ENCODE data around the gene ARHGEF10L.

Gene ARHGEF10L

DNA sequence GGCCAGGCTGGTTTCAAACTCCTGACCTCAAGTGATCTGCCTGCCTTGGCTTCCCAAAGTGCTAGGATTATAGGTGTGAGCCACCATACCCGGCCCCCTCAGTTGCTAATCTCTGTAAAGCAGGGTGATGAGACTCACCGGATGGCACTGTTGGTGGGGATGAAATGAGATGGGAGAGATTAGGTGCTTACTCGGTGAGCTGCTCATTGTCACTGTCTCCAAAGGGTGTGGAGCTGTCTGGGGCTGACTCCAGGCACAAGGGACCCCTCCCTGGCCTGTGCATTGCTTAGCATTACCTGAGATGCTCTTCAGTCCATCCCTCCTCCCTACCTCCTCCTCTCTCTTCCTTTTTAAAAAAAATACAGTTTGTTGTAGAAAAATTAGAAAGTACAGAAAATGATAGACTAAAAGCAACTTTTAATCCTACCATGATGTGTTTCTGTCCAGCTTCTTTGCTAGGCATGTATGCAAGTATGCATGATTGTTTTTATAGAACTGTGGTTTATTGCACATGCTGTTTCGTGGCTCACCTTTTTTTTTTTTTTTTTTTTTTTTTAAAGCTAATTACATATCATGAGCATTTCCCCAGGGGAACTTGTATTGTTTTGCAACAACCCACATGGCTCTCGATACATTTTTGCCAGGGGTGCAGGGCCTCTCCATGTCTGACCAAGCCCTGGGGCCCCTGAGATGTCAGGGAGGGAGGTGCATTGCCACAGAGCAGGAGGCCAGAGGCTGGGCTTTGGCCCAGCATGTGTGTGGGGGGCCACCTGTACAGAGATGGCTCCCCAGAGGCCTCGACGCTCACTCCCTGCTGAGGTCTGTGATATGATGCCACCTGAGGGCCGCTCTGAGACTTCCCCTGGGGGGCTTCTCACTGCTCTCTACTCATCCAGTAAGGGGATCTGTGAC, 55.4 kb downstream of the ARHGEF10L start:
- no peak overlapping the region for H3K4me3 ChIP-seq (ENCODE audit: low read depth, low read length)
- TF ChIP-seq, protein P1, sequence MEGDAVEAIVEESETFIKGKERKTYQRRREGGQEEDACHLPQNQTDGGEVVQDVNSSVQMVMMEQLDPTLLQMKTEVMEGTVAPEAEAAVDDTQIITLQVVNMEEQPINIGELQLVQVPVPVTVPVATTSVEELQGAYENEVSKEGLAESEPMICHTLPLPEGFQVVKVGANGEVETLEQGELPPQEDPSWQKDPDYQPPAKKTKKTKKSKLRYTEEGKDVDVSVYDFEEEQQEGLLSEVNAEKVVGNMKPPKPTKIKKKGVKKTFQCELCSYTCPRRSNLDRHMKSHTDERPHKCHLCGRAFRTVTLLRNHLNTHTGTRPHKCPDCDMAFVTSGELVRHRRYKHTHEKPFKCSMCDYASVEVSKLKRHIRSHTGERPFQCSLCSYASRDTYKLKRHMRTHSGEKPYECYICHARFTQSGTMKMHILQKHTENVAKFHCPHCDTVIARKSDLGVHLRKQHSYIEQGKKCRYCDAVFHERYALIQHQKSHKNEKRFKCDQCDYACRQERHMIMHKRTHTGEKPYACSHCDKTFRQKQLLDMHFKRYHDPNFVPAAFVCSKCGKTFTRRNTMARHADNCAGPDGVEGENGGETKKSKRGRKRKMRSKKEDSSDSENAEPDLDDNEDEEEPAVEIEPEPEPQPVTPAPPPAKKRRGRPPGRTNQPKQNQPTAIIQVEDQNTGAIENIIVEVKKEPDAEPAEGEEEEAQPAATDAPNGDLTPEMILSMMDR (conservative IDR thresholded peaks at IDR 0.05; ENCODE audit: low read depth, low read length), result no peak
- peak; percentile 59 for DNase-seq (ENCODE audit: low read depth)

DNA sequence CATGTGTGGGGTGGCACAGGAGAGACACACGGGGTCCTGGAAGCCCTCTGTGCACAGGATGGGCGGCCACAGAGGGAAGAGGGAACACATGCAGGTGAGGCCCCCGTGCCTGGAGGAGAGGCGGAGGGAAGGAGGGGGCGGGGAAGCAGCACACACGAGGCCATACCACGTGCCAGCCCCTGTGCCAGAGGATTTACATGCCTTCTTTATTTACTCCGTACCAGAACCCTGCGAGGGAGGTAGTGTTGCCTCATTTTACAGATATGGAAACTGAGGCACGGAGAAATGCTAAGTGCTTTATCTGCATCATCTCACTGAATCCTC, 56.1 kb downstream of the ARHGEF10L start:
- no peak for DNase-seq (ENCODE audit: low read depth)

DNA sequence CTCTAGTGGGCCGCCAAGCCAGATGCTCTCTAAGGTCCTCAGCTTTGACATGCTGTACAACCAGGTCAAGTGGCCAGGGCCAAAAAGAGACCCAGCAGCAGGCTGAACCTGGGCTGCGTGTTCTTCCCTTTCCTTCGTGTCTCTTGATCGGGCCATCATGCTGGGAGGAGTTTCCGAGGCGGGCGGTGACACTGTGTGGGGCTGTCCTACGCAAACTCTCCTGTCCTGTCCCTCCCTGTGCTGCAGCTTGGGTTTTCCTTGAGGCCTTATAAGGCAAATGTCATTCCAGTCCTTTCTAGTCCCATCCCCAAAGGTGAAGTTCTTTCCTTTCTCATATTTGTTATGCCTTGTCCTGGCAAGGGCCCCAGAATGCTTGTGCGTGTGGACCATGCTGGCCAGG, 56.7 kb downstream of the ARHGEF10L start:
- no peak for DNase-seq (ENCODE audit: low read depth)
- no peak overlapping the region for H3K4me3 ChIP-seq (ENCODE audit: low read depth, low read length)
- TF ChIP-seq, protein P1 (conservative IDR thresholded peaks at IDR 0.05; ENCODE audit: low read depth, low read length), result no peak

More for the DNA sequence above, 56.1 kb downstream of the ARHGEF10L start:
- TF ChIP-seq, protein P1 (conservative IDR thresholded peaks at IDR 0.05; ENCODE audit: low read depth, low read length), result no peak
- H3K4me3 ChIP-seq (ENCODE audit: low read depth, low read length), result no peak overlapping the region

DNA sequence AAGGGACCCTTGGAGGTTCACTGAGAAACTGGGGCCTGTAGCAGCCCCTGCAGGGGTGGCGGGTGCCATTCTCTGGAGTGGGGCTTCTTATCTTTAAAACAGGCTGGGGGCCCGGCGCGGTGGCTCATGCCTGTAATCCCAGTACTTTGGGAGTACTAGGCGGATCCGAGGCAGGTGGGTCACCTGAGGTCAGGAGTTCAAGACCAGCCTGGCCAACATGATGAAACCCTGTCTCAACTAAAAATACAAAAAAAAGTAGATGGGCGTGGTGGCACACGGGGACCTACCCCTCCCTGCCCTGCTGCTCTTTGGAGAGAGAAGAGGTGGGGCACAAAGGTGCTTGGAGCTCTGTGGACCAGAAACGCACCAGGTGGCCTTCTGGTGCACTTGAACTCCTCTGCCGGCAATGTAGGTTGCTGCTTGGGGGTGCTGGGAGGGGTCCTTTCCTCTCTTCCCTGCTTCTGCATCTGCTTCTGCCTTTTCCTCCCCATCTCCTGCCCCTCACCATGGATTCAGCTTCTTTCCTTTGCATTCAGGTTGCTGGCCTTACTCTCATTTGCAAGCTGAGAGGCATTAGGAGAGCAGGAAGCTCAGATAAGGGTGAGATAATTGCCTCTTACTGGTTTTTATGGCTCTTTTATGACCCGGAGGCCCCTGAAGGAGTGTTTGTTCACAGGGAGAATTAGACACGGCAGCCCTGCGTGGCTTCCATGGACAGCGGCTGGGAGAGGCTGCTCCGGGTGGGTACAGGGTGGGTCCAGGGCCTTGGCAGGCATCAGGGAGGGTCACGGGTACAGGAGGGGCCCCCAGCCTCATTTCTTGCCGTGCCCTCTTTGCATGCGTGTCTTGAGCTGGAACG, 57.4 kb downstream of the ARHGEF10L start:
- TF ChIP-seq, protein P1 (conservative IDR thresholded peaks at IDR 0.05; ENCODE audit: low read depth, low read length), result no peak
- DNase-seq (ENCODE audit: low read depth), result no peak

DNA sequence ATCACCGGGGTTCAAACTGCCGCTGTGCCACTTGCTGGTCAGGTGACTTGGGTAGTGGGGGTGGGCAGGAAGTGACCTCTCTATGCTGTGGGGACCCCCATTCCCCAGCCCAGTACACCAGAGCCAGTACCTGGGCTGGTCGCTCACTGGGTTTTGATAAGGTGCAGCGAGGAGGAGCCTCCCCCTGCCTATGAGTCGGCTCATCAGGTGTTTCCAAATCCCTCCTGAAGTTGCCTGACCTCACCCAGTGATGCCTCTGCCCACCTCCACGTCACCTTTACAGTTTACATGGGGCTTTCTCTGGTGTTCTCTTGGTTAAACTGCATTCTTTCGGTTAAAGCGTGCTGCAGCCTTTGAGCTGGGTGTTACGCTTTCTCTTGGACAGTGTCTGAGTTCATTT, 58.2 kb downstream of the ARHGEF10L start:
- TF ChIP-seq, protein P1 (conservative IDR thresholded peaks at IDR 0.05; ENCODE audit: low read depth, low read length), result no peak
- DNase-seq (ENCODE audit: low read depth), result no peak
- no peak overlapping the region for H3K4me3 ChIP-seq (ENCODE audit: low read depth, low read length)

More for the DNA sequence above, 57.4 kb downstream of the ARHGEF10L start:
- no peak overlapping the region for H3K4me3 ChIP-seq (ENCODE audit: low read depth, low read length)

DNA sequence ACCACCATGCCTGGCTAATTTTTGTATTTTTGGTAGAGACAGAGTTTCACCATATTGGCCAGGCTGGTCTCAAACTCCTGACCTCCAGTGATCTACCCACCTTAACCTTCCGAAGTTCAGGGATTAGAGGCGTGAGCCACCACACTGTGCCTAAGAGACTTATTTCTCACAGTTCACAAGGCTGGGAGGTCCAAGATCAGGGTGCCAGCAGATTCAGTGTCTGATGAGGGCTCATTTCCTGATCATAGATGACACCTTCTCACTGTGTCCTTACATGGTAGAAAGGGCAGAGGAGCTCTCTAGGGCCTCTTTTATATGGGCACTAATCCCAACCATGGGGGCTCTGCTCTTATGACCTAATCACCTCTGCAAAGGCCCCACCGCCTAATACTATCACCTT, 58.8 kb downstream of the ARHGEF10L start:
- TF ChIP-seq, protein P1 (conservative IDR thresholded peaks at IDR 0.05; ENCODE audit: low read depth, low read length), result no peak
- H3K4me3 ChIP-seq (ENCODE audit: low read depth, low read length), result no peak overlapping the region
- no peak for DNase-seq (ENCODE audit: low read depth)

Data from choroid plexus epithelial cell (primary cell).